HepG2 (cell line): ENCODE data around the gene TNFSF9. TPM values are rescaled to one million over a fixed set of nuclear protein-coding genes. Genes with fewer than 3 reads are reported as not detected.

ENCODE experiments used
- BORCS8-MEF2B ChIP-seq: sonication (generic); formaldehyde crosslinking; IDR thresholded peaks from 2 replicates; pipeline ENCODE4 v1.8.0; 2022; ENCODE audit warnings: mild to moderate bottlenecking, missing genetic modification reagents
- DNMT1 ChIP-seq: sonication (generic); formaldehyde crosslinking; IDR thresholded peaks from 2 replicates; pipeline ENCODE4 v1.5.1; 2020; ENCODE audit warnings: mild to moderate bottlenecking, missing genetic modification reagents
- GABPA ChIP-seq, 2 experiments: IDR thresholded peaks; 2 replicates each; pipeline ENCODE4 v1.6.1; 2011 to 2016; ENCODE audit warnings: low read depth in 2 of 2, low read length in 1 of 2, missing biosample characterization in 1 of 2, missing genetic modification characterization in 1 of 2
- HMG20B ChIP-seq: conservative IDR thresholded peaks from 2 replicates; pipeline ENCODE4 v1.6.1; 2016; ENCODE audit warnings: missing genetic modification reagents, missing compliant biosample characterization
- MAFG ChIP-seq: sonication (generic); formaldehyde crosslinking; IDR thresholded peaks from 2 replicates; pipeline ENCODE4 v1.5.1; 2020; ENCODE audit warnings: mild to moderate bottlenecking, missing genetic modification reagents
- MED8 ChIP-seq: sonication (generic); formaldehyde crosslinking; IDR thresholded peaks from 2 replicates; pipeline ENCODE4 v1.8.1; 2023; ENCODE audit warnings: mild to moderate bottlenecking, missing genetic modification reagents; ENCODE audit not compliant: insufficient replicate concordance
- MEF2D ChIP-seq: sonication (generic); formaldehyde crosslinking; IDR thresholded peaks from 2 replicates; pipeline ENCODE4 v1.5.1; 2020; ENCODE audit warnings: mild to moderate bottlenecking, missing genetic modification reagents
- MIER2 ChIP-seq: IDR thresholded peaks from 2 replicates; pipeline ENCODE4 v1.6.1; 2016; ENCODE audit warnings: missing biosample characterization, missing genetic modification reagents
- NR2F6 ChIP-seq, 2 experiments: IDR thresholded peaks; 2 replicates each; pipeline ENCODE4 v1.6.1; 2016; ENCODE audit warnings: antibody characterized with exemption in 1 of 2, mild to moderate bottlenecking in 1 of 2
- POLR2AphosphoS2 ChIP-seq: IDR thresholded peaks from 2 replicates; pipeline ENCODE4 v1.6.1; 2011; ENCODE audit warnings: low read depth, low read length, improper control_type of control experiment
- TAF1 ChIP-seq: sonication (generic); formaldehyde crosslinking; IDR thresholded peaks from 2 replicates; pipeline ENCODE4 v1.4.0; 2020; ENCODE audit warnings: missing genetic modification reagents
- TCF7 ChIP-seq: sonication (generic); IDR thresholded peaks from 2 replicates; pipeline ENCODE4 v1.6.1; 2016; ENCODE audit warnings: antibody characterized with exemption, low read depth
- YY1 ChIP-seq: IDR thresholded peaks from 2 replicates; pipeline ENCODE4 v1.6.1; 2011; ENCODE audit warnings: low read length, low read depth, moderate library complexity, mild to moderate bottlenecking; ENCODE audit not compliant: insufficient read depth, insufficient replicate concordance
- ZBTB7A ChIP-seq: sonication (generic); formaldehyde crosslinking; IDR thresholded peaks from 2 replicates; pipeline ENCODE4 v1.8.0; 2022; ENCODE audit warnings: mild to moderate bottlenecking, missing genetic modification reagents
- ZBTB7B ChIP-seq: sonication (generic); formaldehyde crosslinking; IDR thresholded peaks from 2 replicates; pipeline ENCODE4 v1.4.0; 2020; ENCODE audit warnings: missing genetic modification reagents
- ZFYVE20 ChIP-seq: sonication (generic); formaldehyde crosslinking; IDR thresholded peaks from 2 replicates; pipeline ENCODE4 v1.8.0; 2023; ENCODE audit warnings: low read depth, mild to moderate bottlenecking, moderate library complexity, missing genetic modification reagents, borderline replicate concordance
- ZNF225 ChIP-seq: sonication (generic); formaldehyde crosslinking; IDR thresholded peaks from 2 replicates; pipeline ENCODE4 v1.4.0; 2020; ENCODE audit warnings: mild to moderate bottlenecking, missing genetic modification reagents
- ZNF432 ChIP-seq: sonication (generic); formaldehyde crosslinking; IDR thresholded peaks from 2 replicates; pipeline ENCODE4 v1.5.0; 2020; ENCODE audit warnings: missing genetic modification reagents, mild to moderate bottlenecking, borderline replicate concordance
- ZNF605 ChIP-seq: sonication (generic); formaldehyde crosslinking; IDR thresholded peaks from 2 replicates; pipeline ENCODE4 v1.8.0; 2022; ENCODE audit warnings: mild to moderate bottlenecking, missing genetic modification reagents
- ZNF775 ChIP-seq: sonication (generic); formaldehyde crosslinking; IDR thresholded peaks from 2 replicates; pipeline ENCODE4 v1.4.0; 2020; ENCODE audit warnings: missing genetic modification reagents, mild to moderate bottlenecking, moderate library complexity, borderline replicate concordance
- ZSCAN22 ChIP-seq: sonication (generic); formaldehyde crosslinking; IDR thresholded peaks from 2 replicates; pipeline ENCODE4 v1.4.0; 2020; ENCODE audit warnings: mild to moderate bottlenecking, missing genetic modification reagents
- polyA plus RNA-seq, 8 experiments: library from polyadenylated mRNA; depleted of rRNA in 3 of 8; stranded (reverse) in 7 of 8; unstranded in 1 of 8; fragments of >200 nt; fragmentation: Illumina TruSeq in 4 of 8; extraction: Trizol in 4 of 8; gene quantifications; 2 replicates each; pipeline versions ENCODE4 v1.2.1 to v1.2.3, GENCODE V29; 2011 to 2016; ENCODE audit warnings: low read depth in 4 of 8, missing spikeins in 1 of 8, mixed read lengths in 1 of 8; ENCODE audit not compliant: insufficient read depth in 1 of 8
- total RNA-seq, 5 experiments: library from RNA; depleted of rRNA; stranded (reverse); fragments of >200 nt; fragmentation: Illumina TruSeq; extraction: Trizol; gene quantifications; 2 replicates each; pipeline ENCODE4 v1.2.3, GENCODE V29; 2016; ENCODE audit warnings: low read depth in 1 of 5
- TF ChIP-seq, protein P1 (sequence below): sonication (generic); formaldehyde crosslinking; IDR thresholded peaks from 2 replicates; pipeline ENCODE4 v1.5.0; 2020; ENCODE audit warnings: missing genetic modification reagents, mild to moderate bottlenecking, borderline replicate concordance
- TF ChIP-seq, protein P2 (sequence below): sonication (generic); formaldehyde crosslinking; IDR thresholded peaks from 2 replicates; pipeline ENCODE4 v1.4.0; 2020; ENCODE audit warnings: missing genetic modification reagents
- TF ChIP-seq, protein P3 (sequence below): sonication (generic); formaldehyde crosslinking; IDR thresholded peaks from 2 replicates; pipeline ENCODE4 v1.5.0; 2020; ENCODE audit warnings: mild to moderate bottlenecking, low read depth, missing genetic modification reagents, borderline replicate concordance

TNFSF9 gene
- total and polyA plus RNA-seq, 2 of the 13 experiments (the other 11 are each of a cell fraction or from before 2014, with no cell fraction given) = 1.0 to 1.8 TPM

DNA sequence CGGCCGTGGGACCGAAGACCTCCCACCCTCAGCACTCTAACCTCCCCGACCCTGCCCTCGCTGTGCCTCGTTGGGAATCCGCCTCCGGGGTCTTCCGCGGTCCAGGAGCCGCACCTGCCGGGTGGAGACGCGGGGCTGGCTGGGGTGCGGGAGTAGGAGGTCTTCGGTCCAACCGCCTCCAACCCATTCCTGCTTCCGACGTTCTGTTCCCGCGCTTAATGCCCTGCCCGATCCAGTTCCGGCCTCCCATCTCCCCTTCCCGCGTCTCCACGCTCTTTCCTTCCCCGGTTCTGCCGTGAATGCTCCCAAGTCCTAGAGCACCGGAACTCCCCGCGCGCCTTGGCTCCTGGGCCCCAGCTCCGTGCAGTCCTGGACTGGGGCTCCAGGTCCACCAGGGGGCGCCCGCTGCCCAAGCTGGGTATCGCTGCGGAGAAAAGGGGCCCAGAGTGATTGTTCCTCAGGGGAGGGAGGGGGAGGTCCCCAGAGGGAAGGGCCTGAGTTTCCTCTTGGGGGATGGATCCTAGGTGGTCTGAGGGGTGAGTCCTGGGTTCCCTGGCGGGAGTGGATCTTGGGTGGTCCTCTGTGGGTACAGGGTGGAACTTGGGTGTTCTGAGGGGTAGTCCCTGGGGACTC, 14.1 kb upstream of the TNFSF9 start (continued):
- TF ChIP-seq, protein P1, sequence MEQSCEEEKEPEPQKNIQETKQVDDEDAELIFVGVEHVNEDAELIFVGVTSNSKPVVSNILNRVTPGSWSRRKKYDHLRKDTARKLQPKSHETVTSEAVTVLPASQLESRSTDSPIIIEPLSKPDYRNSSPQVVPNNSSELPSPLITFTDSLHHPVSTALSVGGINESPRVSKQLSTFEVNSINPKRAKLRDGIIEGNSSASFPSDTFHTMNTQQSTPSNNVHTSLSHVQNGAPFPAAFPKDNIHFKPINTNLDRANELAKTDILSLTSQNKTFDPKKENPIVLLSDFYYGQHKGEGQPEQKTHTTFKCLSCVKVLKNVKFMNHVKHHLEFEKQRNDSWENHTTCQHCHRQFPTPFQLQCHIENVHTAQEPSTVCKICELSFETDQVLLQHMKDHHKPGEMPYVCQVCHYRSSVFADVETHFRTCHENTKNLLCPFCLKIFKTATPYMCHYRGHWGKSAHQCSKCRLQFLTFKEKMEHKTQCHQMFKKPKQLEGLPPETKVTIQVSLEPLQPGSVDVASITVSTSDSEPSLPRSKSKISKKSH = no peak
- TF ChIP-seq TCF7 (no peak), YY1 (peak; percentile 53), DNMT1 (no peak), BORCS8-MEF2B (no peak), ZSCAN22 (CRISPR knock-in tag) (no peak), MAFG (CRISPR knock-in tag) (0 out of 2 replicates have a peak, but pooled peaks have one; percentile 33), ZFYVE20 (CRISPR knock-in tag) (no peak), NR2F6 (IDR thresholded peaks at IDR 0.05) (no peak), NR2F6 (CRISPR knock-in tag; IDR thresholded peaks at IDR 0.05) (peak; percentile 21; the same call in 1 of the 2 replicates), TAF1 (CRISPR knock-in tag) (no peak), MED8 (CRISPR knock-in tag) (no peak), MIER2 (CRISPR knock-in tag) (0 out of 2 replicates have a peak, but pooled peaks have one; percentile 45), ZNF432 (CRISPR knock-in tag) (no peak), ZNF225 (CRISPR knock-in tag) (0 out of 2 replicates have a peak, but pooled peaks have one; percentile 21), MEF2D (CRISPR knock-in tag) (peak; percentile 75; the same call in 1 of the 2 replicates), ZNF605 (CRISPR knock-in tag) (peak; percentile 68), HMG20B (CRISPR knock-in tag) (no peak; the same call in 1 of the 2 replicates), ZBTB7B (CRISPR knock-in tag) (peak; percentile 47; the same call in 1 of the 2 replicates), ZNF775 (CRISPR knock-in tag) (no peak), POLR2AphosphoS2 (no peak), GABPA (IDR thresholded peaks at IDR 0.05; ENCODE audit: low read depth, low read length) (peak; percentile 31; the same call in 1 of the 2 replicates), GABPA (CRISPR knock-in tag; IDR thresholded peaks at IDR 0.05; ENCODE audit: low read depth) (peak; percentile 58), ZBTB7A (CRISPR knock-in tag) (0 out of 2 replicates have a peak, but pooled peaks have one; percentile 14)
- TF ChIP-seq, protein P2, sequence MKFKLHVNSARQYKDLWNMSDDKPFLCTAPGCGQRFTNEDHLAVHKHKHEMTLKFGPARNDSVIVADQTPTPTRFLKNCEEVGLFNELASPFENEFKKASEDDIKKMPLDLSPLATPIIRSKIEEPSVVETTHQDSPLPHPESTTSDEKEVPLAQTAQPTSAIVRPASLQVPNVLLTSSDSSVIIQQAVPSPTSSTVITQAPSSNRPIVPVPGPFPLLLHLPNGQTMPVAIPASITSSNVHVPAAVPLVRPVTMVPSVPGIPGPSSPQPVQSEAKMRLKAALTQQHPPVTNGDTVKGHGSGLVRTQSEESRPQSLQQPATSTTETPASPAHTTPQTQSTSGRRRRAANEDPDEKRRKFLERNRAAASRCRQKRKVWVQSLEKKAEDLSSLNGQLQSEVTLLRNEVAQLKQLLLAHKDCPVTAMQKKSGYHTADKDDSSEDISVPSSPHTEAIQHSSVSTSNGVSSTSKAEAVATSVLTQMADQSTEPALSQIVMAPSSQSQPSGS = 0 out of 2 replicates have a peak, but pooled peaks have one; percentile 35
- TF ChIP-seq, protein P3, sequence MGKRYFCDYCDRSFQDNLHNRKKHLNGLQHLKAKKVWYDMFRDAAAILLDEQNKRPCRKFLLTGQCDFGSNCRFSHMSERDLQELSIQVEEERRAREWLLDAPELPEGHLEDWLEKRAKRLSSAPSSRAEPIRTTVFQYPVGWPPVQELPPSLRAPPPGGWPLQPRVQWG = no peak
